Ishikawa (cell line): ENCODE data around the gene NEGR1.

Source experiments
- EGR1 ChIP-seq: IDR thresholded peaks from 2 replicates; pipeline ENCODE4 v1.6.1; 2012
- EP300 ChIP-seq: IDR thresholded peaks from 2 replicates; pipeline ENCODE4 v1.6.1; 2012; ENCODE audit warnings: borderline replicate concordance
- RAD21 ChIP-seq: IDR thresholded peaks from 2 replicates; pipeline ENCODE4 v1.6.1; 2012; ENCODE audit warnings: low read depth
- TCF12 ChIP-seq: IDR thresholded peaks from 2 replicates; pipeline ENCODE4 v1.6.1; 2012; ENCODE audit warnings: low read depth

DNA sequence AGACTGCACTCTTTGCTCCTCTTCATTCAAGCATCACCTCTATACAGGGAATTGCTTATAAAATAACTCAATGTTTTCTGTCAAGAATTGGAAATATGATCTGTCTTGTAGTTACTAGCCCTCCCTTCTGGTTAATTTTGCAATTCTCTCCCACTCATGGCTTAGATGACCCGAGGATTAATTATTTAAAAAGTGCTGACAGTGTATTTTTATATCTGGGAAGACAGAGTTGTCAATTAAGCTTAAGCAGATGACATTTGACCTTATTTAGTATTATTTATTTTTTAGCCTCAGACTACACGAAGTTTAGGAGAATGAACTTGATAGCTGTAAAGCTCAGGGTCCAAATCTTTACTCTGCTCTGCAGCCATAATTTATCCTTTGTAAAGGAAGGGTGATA is 538.5 kb downstream of the NEGR1 start:
- no peak for TF ChIP-seq EP300
- no peak for TF ChIP-seq EGR1
- no peak for TF ChIP-seq TCF12
- no peak for TF ChIP-seq RAD21
